CD4-positive, CD25-positive, alpha-beta regulatory T cell (primary cell): ENCODE results near the gene CCDC187. TPM values are rescaled to one million over a fixed set of nuclear protein-coding genes. Genes with fewer than 3 reads are reported as not detected.
A peak's percentile ranks its signal among the peaks of the same experiment; 100 is the strongest.

Experiments
- ATAC-seq, 2 donors: fragments of 150-1000 bp; cut with Tn5 transposase; one replicate each; pipeline ENCODE4 v1.10.0; 2021; ENCODE audit warnings: low read depth in 2 of 2, moderate number of reproducible peaks in 2 of 2, moderate library complexity in 1 of 2
- DNase-seq, 3 donors: peaks; one replicate each; pipeline versions ENCODE4 v3.0.0 to v3.0.0-alpha.2; 2012 to 2022; ENCODE audit warnings: mixed read lengths in 1 of 3
- H3K27ac ChIP-seq: one replicate; pipeline ENCODE4 v1.7.0; 2013; ENCODE audit warnings: mild to moderate bottlenecking, low read length; ENCODE audit not compliant: insufficient read depth, poor library complexity, severe bottlenecking
- H3K27me3 ChIP-seq: one replicate; pipeline ENCODE4 v1.7.0; 2013; ENCODE audit warnings: low read length; ENCODE audit not compliant: control insufficient read depth, insufficient read depth
- H3K36me3 ChIP-seq: one replicate; pipeline ENCODE4 v1.7.0; 2013; ENCODE audit warnings: mild to moderate bottlenecking, low read length, moderate library complexity; ENCODE audit not compliant: control insufficient read depth, insufficient read depth
- H3K4me1 ChIP-seq: 2 replicates; pipeline ENCODE4 v1.7.0; 2013; ENCODE audit warnings: mild to moderate bottlenecking, low read length; ENCODE audit not compliant: insufficient read depth, control insufficient read depth, poor library complexity, severe bottlenecking
- H3K4me3 ChIP-seq: one replicate; pipeline ENCODE4 v1.7.0; 2013; ENCODE audit warnings: low read depth, mild to moderate bottlenecking, low read length, moderate library complexity
- H3K9me3 ChIP-seq, 2 experiments: 1 replicate in 1 of 2; 2 replicates in 1 of 2; pipeline ENCODE4 v1.7.0; 2013; ENCODE audit warnings: low read length in 2 of 2, mild to moderate bottlenecking in 1 of 2, moderate library complexity in 1 of 2; ENCODE audit not compliant: control insufficient read depth in 2 of 2
- H3K27ac Mint-ChIP-seq, 3 donors: one replicate each; pipeline ENCODE4 v1.8.0; 2020 to 2022; ENCODE audit warnings: mild to moderate bottlenecking in 3 of 3, mixed read lengths in 3 of 3, moderate library complexity in 2 of 3
- H3K27me3 Mint-ChIP-seq: one replicate; pipeline ENCODE4 v1.8.0; 2022; ENCODE audit warnings: mild to moderate bottlenecking, mixed read lengths
- H3K36me3 Mint-ChIP-seq: one replicate; pipeline ENCODE4 v1.8.0; 2020; ENCODE audit warnings: mixed read lengths
- H3K4me1 Mint-ChIP-seq, 4 donors: one replicate each; pipeline ENCODE4 v1.8.0; 2020 to 2022; ENCODE audit warnings: mixed read lengths in 4 of 4, mild to moderate bottlenecking in 1 of 4
- H3K4me3 Mint-ChIP-seq, 4 donors: one replicate each; pipeline ENCODE4 v1.8.0; 2020 to 2022; ENCODE audit warnings: mild to moderate bottlenecking in 4 of 4, mixed read lengths in 4 of 4, moderate library complexity in 3 of 4
- H3K9me3 Mint-ChIP-seq, 7 donors: one replicate each; pipeline ENCODE4 v1.8.0; 2020 to 2022; ENCODE audit warnings: mixed read lengths in 7 of 7, mild to moderate bottlenecking in 3 of 7, moderate library complexity in 2 of 7
- polyA plus RNA-seq, 4 donors: library from polyadenylated mRNA; unstranded; fragments of 300-500 nt; fragmentation: Illumina TruSeq; gene quantifications; one replicate each; pipeline ENCODE4 v1.2.3, GENCODE V29; 2021
- total RNA-seq: library from RNA; stranded (reverse); gene quantifications from one replicate; pipeline ENCODE4 v1.2.3, GENCODE V29; 2022

The CCDC187 gene
- total and polyA plus RNA-seq, 5 donors from 2014 or later: not detected

DNA sequence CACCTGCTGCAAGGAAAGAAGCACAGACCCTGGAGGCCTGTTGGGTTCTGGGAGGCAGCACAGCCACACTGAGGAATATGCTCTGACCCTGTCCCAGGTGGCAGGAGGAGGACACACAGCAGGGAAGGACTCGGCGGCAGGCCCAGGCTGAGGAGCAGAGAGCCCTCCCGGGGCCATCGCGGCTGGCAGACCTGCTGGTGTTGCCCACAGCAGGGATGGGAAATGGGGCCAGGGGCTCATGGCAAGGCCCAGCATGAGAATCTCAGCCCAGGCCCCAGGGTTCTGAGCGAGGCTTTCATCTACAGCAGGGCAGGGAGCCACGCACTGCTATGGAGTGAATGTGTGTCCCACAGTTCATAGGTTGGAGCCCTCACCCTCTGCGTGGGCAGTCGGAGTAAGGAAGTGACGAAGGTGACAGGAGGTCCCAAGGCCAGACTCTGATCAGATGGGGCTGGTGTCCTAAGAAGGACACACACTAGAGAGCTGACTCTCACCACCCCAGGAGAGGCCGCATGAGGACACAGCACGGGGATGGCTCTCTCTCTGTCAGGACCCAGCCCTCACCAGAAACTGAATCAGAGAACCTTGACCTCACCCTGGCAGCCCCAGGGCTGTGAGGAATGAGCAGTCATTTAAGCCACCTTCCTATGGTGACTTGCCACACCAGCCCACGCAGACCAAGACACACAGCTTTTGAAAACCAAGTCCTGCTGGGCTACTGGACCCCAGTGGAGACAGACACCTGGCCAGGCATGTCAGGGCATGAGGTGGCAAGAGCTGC lies 13.2 kb upstream of the CCDC187 start:
- ATAC-seq: no peak
- H3K36me3 ChIP-seq: no peaks in the 10 kb centered on the region
- no peak overlapping the region for H3K4me3 Mint-ChIP-seq

GRCh38 chr9:136316271-136316751 lies 12.4 kb upstream of the CCDC187 start:
- Histone ChIP-seq H3K27ac (no peak overlapping the region), H3K4me1 (peaks cover 6% of the 10 kb centered on the region), H3K4me3 (no peak overlapping the region), H3K36me3 (no peaks in the 10 kb centered on the region), H3K9me3 (peaks cover 2 to 8% of the 10 kb centered on the region in 2 experiments), H3K27me3 (no peaks in the 10 kb centered on the region)
- Mint-ChIP-seq H3K36me3 (no peaks in the 10 kb centered on the region), H3K4me3 (peak overlapping the region in 1 of 4 donors; percentile 73), H3K9me3 (peaks cover 0 to 2% (median 0%) of the 10 kb centered on the region in 7 donors), H3K27ac (no peak overlapping the region), H3K4me1 (no peaks in the 10 kb centered on the region), H3K27me3 (no peaks in the 10 kb centered on the region)
- ATAC-seq (no peak), DNase-seq (no peak)

More for the DNA sequence above, 13.2 kb upstream of the CCDC187 start:
- Mint-ChIP-seq H3K27ac (no peak overlapping the region), H3K9me3 (peaks cover 0 to 2% (median 0%) of the 10 kb centered on the region in 7 donors), H3K4me1 (no peaks in the 10 kb centered on the region), H3K27me3 (peaks cover 2% of the 10 kb centered on the region), H3K36me3 (no peaks in the 10 kb centered on the region)
- no peaks in the 10 kb centered on the region for H3K27me3 ChIP-seq
- no peak for DNase-seq
- H3K4me3 ChIP-seq: no peak overlapping the region
- no peaks in the 10 kb centered on the region for H3K4me1 ChIP-seq
- peaks cover 2 to 8% of the 10 kb centered on the region in 2 experiments for H3K9me3 ChIP-seq
- no peak overlapping the region for H3K27ac ChIP-seq

DNA sequence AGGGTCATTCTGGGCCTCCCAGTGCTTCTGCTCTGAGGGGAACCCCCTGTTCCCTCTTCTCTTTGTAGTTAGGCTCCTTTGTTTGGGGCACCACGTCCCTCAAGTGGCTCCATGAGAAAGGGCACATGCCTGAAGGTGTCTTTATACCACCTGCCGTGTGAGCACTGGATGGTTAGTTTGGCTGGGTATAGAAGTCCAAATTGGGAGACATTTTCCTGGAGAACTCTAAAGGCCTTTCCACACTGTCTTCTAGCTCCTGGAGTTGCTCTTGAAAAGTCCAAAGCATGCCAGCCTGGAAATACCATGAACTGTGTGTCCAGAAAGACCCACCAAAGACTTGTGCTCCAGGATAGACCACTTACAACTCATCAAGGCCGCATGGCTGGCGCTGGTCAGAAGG lies 11.1 kb upstream of the CCDC187 start:
- no peak for ATAC-seq
- Histone ChIP-seq H3K4me1 (peaks cover 11% of the 10 kb centered on the region), H3K4me3 (no peak overlapping the region), H3K36me3 (no peaks in the 10 kb centered on the region), H3K27me3 (no peaks in the 10 kb centered on the region), H3K27ac (no peak overlapping the region), H3K9me3 (peaks cover 2 to 8% of the 10 kb centered on the region in 2 experiments)
- Mint-ChIP-seq H3K4me1 (no peaks in the 10 kb centered on the region), H3K27ac (no peak overlapping the region), H3K4me3 (no peak overlapping the region), H3K27me3 (no peaks in the 10 kb centered on the region), H3K36me3 (no peaks in the 10 kb centered on the region), H3K9me3 (peaks cover 0 to 2% (median 0%) of the 10 kb centered on the region in 7 donors)
- no peak for DNase-seq

DNA sequence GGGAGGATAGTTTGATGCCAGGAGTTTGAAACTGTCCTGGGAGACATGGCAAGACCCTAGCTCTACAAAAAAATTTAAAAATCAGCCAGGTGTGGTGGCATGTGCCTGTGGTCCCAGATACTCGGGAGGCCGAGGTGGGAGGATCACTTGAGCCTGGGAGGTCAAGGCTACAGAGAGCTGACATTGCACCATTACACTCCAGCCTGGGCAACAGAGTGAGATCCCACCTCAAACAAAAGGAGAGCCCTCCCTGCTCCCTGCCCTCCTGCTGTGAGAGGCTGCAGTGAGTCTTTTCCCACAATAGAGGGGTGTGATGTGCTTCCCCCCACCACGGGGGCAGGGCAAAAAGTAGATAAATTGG lies 10.1 kb upstream of the CCDC187 start:
- Histone ChIP-seq H3K4me3 (no peak overlapping the region), H3K4me1 (peaks cover 11% of the 10 kb centered on the region), H3K27ac (no peak overlapping the region), H3K9me3 (peaks cover 2 to 8% of the 10 kb centered on the region in 2 experiments), H3K36me3 (no peaks in the 10 kb centered on the region), H3K27me3 (no peaks in the 10 kb centered on the region)
- no peaks in the 10 kb centered on the region for H3K36me3 Mint-ChIP-seq
- H3K9me3 Mint-ChIP-seq: peaks cover 0 to 2% (median 0%) of the 10 kb centered on the region in 7 donors
- H3K27me3 Mint-ChIP-seq: no peaks in the 10 kb centered on the region
- no peaks in the 10 kb centered on the region for H3K4me1 Mint-ChIP-seq
- ATAC-seq: no peak
- no peak for DNase-seq
- H3K27ac Mint-ChIP-seq: peak overlapping the region in 1 of 3 donors; percentile 69
- H3K4me3 Mint-ChIP-seq: no peak overlapping the region

- Mint-ChIP-seq H3K36me3 (no peaks in the 10 kb centered on the region), H3K4me3 (no peak overlapping the region), H3K9me3 (peaks cover 0 to 2% (median 0%) of the 10 kb centered on the region in 7 donors), H3K4me1 (no peaks in the 10 kb centered on the region), H3K27me3 (no peaks in the 10 kb centered on the region), H3K27ac (peak overlapping the region in 1 of 3 donors; percentile 69)
- H3K36me3 ChIP-seq: no peaks in the 10 kb centered on the region
- H3K4me1 ChIP-seq: peaks cover 11% of the 10 kb centered on the region
- DNase-seq: no peak
- H3K27me3 ChIP-seq: peaks cover 2% of the 10 kb centered on the region
- no peak overlapping the region for H3K4me3 ChIP-seq
- no peak for ATAC-seq
- H3K27ac ChIP-seq: no peak overlapping the region
- H3K9me3 ChIP-seq: peaks cover 2 to 8% of the 10 kb centered on the region in 2 experiments
These were observed 9.5 kb upstream of the CCDC187 start for GRCh38 chr9:136313111-136314055.

DNA sequence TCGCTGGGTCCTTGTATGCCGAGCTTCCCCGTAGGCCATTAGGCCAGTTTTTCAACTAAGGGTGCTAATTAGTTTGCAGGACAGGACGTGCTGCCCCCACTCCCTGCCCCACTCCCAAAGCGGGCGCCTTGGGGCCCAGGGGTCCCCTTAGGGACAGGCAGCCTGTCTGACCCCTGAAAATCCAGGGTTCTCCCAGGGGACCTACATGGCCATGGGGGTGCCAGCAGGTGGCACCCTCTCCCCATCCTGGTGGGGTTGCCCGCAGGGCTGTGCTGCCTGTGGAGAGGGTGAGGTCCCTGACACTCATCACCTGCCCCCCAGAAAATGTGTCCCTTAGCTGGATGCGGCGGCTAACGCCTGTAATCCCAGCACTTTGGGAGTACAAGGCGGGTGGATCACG lies 8.5 kb upstream of the CCDC187 start:
- Histone ChIP-seq H3K4me3 (no peak overlapping the region), H3K4me1 (peaks cover 11% of the 10 kb centered on the region), H3K9me3 (peaks cover 2 to 8% of the 10 kb centered on the region in 2 experiments), H3K36me3 (no peaks in the 10 kb centered on the region), H3K27ac (no peak overlapping the region), H3K27me3 (peaks cover 2% of the 10 kb centered on the region)
- Mint-ChIP-seq H3K4me1 (no peaks in the 10 kb centered on the region), H3K9me3 (peaks cover 0 to 2% (median 0%) of the 10 kb centered on the region in 7 donors), H3K27me3 (no peaks in the 10 kb centered on the region), H3K4me3 (no peak overlapping the region), H3K27ac (no peak overlapping the region), H3K36me3 (no peaks in the 10 kb centered on the region)
- DNase-seq (peak; percentile 18 to 51 (median 31)), ATAC-seq (peak in 1 of 2 donors; percentile 40)

DNA sequence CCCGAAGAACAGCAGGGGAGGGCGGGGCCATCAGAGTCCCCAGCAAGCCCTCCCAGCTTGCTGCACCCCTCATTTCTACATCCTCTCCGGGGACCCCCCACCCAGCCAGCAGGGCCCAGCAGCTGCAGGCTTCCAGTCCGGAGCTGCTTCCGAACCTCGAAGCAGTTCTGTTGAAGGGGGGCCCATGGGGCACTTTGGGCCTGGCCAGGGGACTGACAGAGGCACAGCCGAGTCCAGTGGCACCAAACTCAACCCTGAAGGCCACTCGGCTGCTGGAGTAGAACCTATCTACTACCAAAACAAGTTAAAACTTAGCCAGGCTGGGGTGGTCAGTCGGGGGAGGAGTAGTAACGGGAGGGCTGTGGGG lies 8.1 kb upstream of the CCDC187 start:
- H3K9me3 ChIP-seq: peaks cover 2 to 8% of the 10 kb centered on the region in 2 experiments
- H3K36me3 ChIP-seq: no peaks in the 10 kb centered on the region
- peaks cover 2% of the 10 kb centered on the region for H3K27me3 ChIP-seq
- H3K27ac ChIP-seq: no peak overlapping the region
- H3K9me3 Mint-ChIP-seq: peaks cover 0 to 2% (median 0%) of the 10 kb centered on the region in 7 donors
- no peaks in the 10 kb centered on the region for H3K36me3 Mint-ChIP-seq
- H3K27ac Mint-ChIP-seq: no peak overlapping the region
- H3K4me3 Mint-ChIP-seq: no peak overlapping the region
- no peak for ATAC-seq
- H3K27me3 Mint-ChIP-seq: no peaks in the 10 kb centered on the region
- DNase-seq: no peak
- no peaks in the 10 kb centered on the region for H3K4me1 Mint-ChIP-seq
- peaks cover 11% of the 10 kb centered on the region for H3K4me1 ChIP-seq
- H3K4me3 ChIP-seq: no peak overlapping the region
